HCT116 (cell line): Measurements from ENCODE around the gene CAMK2D. TPM values are rescaled to one million over a fixed set of nuclear protein-coding genes. Genes with fewer than 3 reads are reported as not detected.

Source experiments
- ATAC-seq: fragments of 200-7000 bp; cut with Tn5 transposase; 2 replicates; pipeline ENCODE4 v1.9.1; 2020; ENCODE audit warnings: mild to moderate bottlenecking, moderate library complexity
- BruUV-seq: library from RNA; stranded (reverse); fragments of 400-500 nt; replicated peaks from 2 replicates; lab custom pipeline; 2021; lab: Mats Ljungman, UMichigan
- CTCF ChIA-PET: fragments of 300-600 bp; sonication (Branson Sonifier 250); formaldehyde crosslinking; loops from one replicate; lab custom pipeline; 2021; ENCODE audit warnings: antibody characterized with exemption; lab: Charles Lee
- POLR2A ChIA-PET: fragments of 300-600, 350-600 bp; sonication (Branson Sonifier 250); formaldehyde crosslinking; loops from one replicate; lab custom pipeline; 2021; ENCODE audit warnings: antibody characterized with exemption; lab: Charles Lee
- RAD21 ChIA-PET, 2 experiments: fragments of 300-600 bp; sonication (Branson Sonifier 250); formaldehyde crosslinking; loops; one replicate each; lab custom pipeline; 2023; ENCODE audit warnings: low total read pairs in 2 of 2; ENCODE audit not compliant: uncharacterized antibody in 2 of 2, unreplicated experiment in 2 of 2, low non-redundant PET in 1 of 2; lab: Charles Lee
- DNase-seq: peaks from one replicate; pipeline ENCODE4 v3.0.0-alpha.2; 2010; ENCODE audit warnings: low read depth, low spot score
- H2AFZ ChIP-seq: fragments of 200-600 bp; shearing (Covaris generic), sonication (generic); 2 replicates; pipeline ENCODE4 v1.6.1; 2017; ENCODE audit warnings: low read depth, mixed run types, mixed read lengths, antibody characterized with exemption, low read length; ENCODE audit not compliant: poor library complexity, severe bottlenecking
- H3K27ac ChIP-seq: 2 replicates; pipeline ENCODE4 v1.5.1; 2012; ENCODE audit warnings: low read depth, low read length
- H3K27me3 ChIP-seq: fragments of 200-600 bp; sonication (generic); 2 replicates; pipeline ENCODE4 v1.6.1; 2016; ENCODE audit warnings: mixed run types, low read length, mixed read lengths; ENCODE audit not compliant: insufficient read depth
- H3K36me3 ChIP-seq, 2 experiments: fragments of 200-500 bp in 1 of 2; fragments of 200-600 bp in 1 of 2; sonication (Bioruptor generic) in 1 of 2; sonication (generic) in 1 of 2; 2 replicates each; pipeline versions ENCODE4 v1.5.1 to v1.6.1; 2014 to 2016; ENCODE audit warnings: low read length in 2 of 2, inconsistent platforms in 1 of 2, mixed read lengths in 1 of 2, mixed run types in 1 of 2; ENCODE audit not compliant: insufficient read depth in 2 of 2, control insufficient read depth in 1 of 2
- H3K4me1 ChIP-seq, 2 experiments: fragments of 200-600 bp in 1 of 2; sonication (generic) in 1 of 2; 2 replicates each; pipeline versions ENCODE4 v1.5.1 to v1.6.1; 2012 to 2017; ENCODE audit warnings: low read length in 2 of 2, inconsistent platforms in 1 of 2, mild to moderate bottlenecking in 1 of 2, mixed read lengths in 1 of 2, mixed run types in 1 of 2, moderate library complexity in 1 of 2; ENCODE audit not compliant: insufficient read depth in 2 of 2, control insufficient read depth in 1 of 2
- H3K4me2 ChIP-seq: fragments of 200-600 bp; sonication (generic); 2 replicates; pipeline ENCODE4 v1.6.1; 2017; ENCODE audit warnings: mixed run types, low read length, mixed read lengths
- H3K4me3 ChIP-seq, 2 experiments: fragments of 200-600 bp in 1 of 2; sonication (generic) in 1 of 2; replicated peaks in 1 of 2; 2 replicates each; pipeline ENCODE4 v1.5.1; 2011 to 2016; ENCODE audit warnings: low read length in 2 of 2, control low read depth in 1 of 2, low read depth in 1 of 2, mild to moderate bottlenecking in 1 of 2, mixed read lengths in 1 of 2, mixed run types in 1 of 2
- H3K79me2 ChIP-seq: fragments of 200-600 bp; sonication (generic); 2 replicates; pipeline ENCODE4 v1.6.1; 2017; ENCODE audit warnings: mild to moderate bottlenecking, mixed run types, low read length, moderate library complexity, mixed read lengths; ENCODE audit not compliant: insufficient read depth
- H3K9ac ChIP-seq: fragments of 200-600 bp; sonication (generic); 2 replicates; pipeline ENCODE4 v1.6.1; 2016; ENCODE audit warnings: low read length, mixed read lengths
- H3K9me2 ChIP-seq: fragments of 200-600 bp; sonication (generic), shearing (Covaris generic); 2 replicates; pipeline ENCODE4 v1.6.1; 2017; ENCODE audit warnings: mixed run types, mild to moderate bottlenecking, moderate library complexity; ENCODE audit not compliant: insufficient read depth
- H3K9me3 ChIP-seq, 2 experiments: fragments of 200-500 bp in 1 of 2; fragments of 200-600 bp in 1 of 2; sonication (Bioruptor generic) in 1 of 2; sonication (generic) in 1 of 2; 2 replicates each; pipeline ENCODE4 v1.6.1; 2014 to 2017; ENCODE audit warnings: low read length in 2 of 2, mixed read lengths in 2 of 2, inconsistent platforms in 1 of 2, low read depth in 1 of 2, mild to moderate bottlenecking in 1 of 2, mixed run types in 1 of 2, moderate library complexity in 1 of 2; ENCODE audit not compliant: control insufficient read depth in 1 of 2, insufficient read depth in 1 of 2
- H4K20me1 ChIP-seq: fragments of 200-600 bp; sonication (generic), shearing (Covaris generic); 2 replicates; pipeline ENCODE4 v1.6.1; 2017; ENCODE audit warnings: mixed run types, mild to moderate bottlenecking, moderate library complexity; ENCODE audit not compliant: insufficient read depth
- ATF3 ChIP-seq: IDR thresholded peaks from 2 replicates; pipeline ENCODE4 v1.6.1; 2012
- CEBPB ChIP-seq: IDR thresholded peaks from 2 replicates; pipeline ENCODE4 v1.6.1; 2012; ENCODE audit warnings: low read depth
- EZH2 ChIP-seq: fragments of 200-600 bp; sonication (generic); IDR thresholded peaks from 2 replicates; pipeline ENCODE4 v1.6.1; 2017; ENCODE audit warnings: antibody characterized with exemption, mixed run types
- EZH2phosphoT487 ChIP-seq: fragments of 200-600 bp; IDR thresholded peaks from 2 replicates; pipeline ENCODE4 v1.6.1; 2018; ENCODE audit warnings: antibody characterized with exemption, borderline replicate concordance
- FOSL1 ChIP-seq: IDR thresholded peaks from 2 replicates; pipeline ENCODE4 v1.6.1; 2012; ENCODE audit warnings: low read depth
- JUND ChIP-seq: IDR thresholded peaks from 2 replicates; pipeline ENCODE4 v1.6.1; 2012
- MAX ChIP-seq: IDR thresholded peaks from 2 replicates; pipeline ENCODE4 v1.6.1; 2012
- POLR2A ChIP-seq: IDR thresholded peaks from 2 replicates; pipeline ENCODE4 v1.7.0; 2011; ENCODE audit warnings: borderline replicate concordance; ENCODE audit not compliant: insufficient read depth, insufficient read length; ENCODE audit errors: extremely low read depth
- RAD21 ChIP-seq: IDR thresholded peaks from 2 replicates; pipeline ENCODE4 v1.6.1; 2012; ENCODE audit warnings: low read depth, mild to moderate bottlenecking
- SRF ChIP-seq: IDR thresholded peaks from 2 replicates; pipeline ENCODE4 v1.6.1; 2012; ENCODE audit warnings: low read depth
- TCF7L2 ChIP-seq: IDR thresholded peaks from 2 replicates; pipeline ENCODE4 v1.7.0; 2011; ENCODE audit warnings: borderline replicate concordance, inconsistent platforms; ENCODE audit not compliant: insufficient read depth, insufficient read length; ENCODE audit errors: extremely low read depth
- YY1 ChIP-seq: IDR thresholded peaks from 2 replicates; pipeline ENCODE4 v1.6.1; 2011; ENCODE audit warnings: low read length, low read depth, moderate library complexity, mild to moderate bottlenecking; ENCODE audit not compliant: insufficient replicate concordance; ENCODE audit errors: extremely low read depth
- ZFX ChIP-seq: fragments of 450-650 bp; IDR thresholded peaks from 2 replicates; pipeline ENCODE4 v1.6.1; 2017
- ZNF274 ChIP-seq: fragments of 200-500 bp; sonication (Bioruptor generic); IDR thresholded peaks from 2 replicates; pipeline ENCODE4 v1.6.1; 2014; ENCODE audit warnings: mild to moderate bottlenecking, low read depth, low read length, inconsistent platforms
- intact Hi-C: fragments of 100-400 bp; cut with micrococcal nuclease; formaldehyde crosslinking; loops from 2 replicates; pipeline ENCODE4 v1.10.0; 2022
- total RNA-seq: library from RNA; stranded (reverse); gene quantifications from one replicate; pipeline ENCODE4 v1.2.1, GENCODE V29; 2021; ENCODE audit not compliant: unreplicated experiment
- TF ChIP-seq, protein P1 (sequence below): IDR thresholded peaks from 2 replicates; pipeline ENCODE4 v1.6.1; 2011; ENCODE audit warnings: mild to moderate bottlenecking, low read length, moderate library complexity; ENCODE audit not compliant: insufficient replicate concordance; ENCODE audit errors: extremely low read depth
- TF ChIP-seq, protein P2 (sequence below), 3 experiments: fragments of 200-600 bp in 1 of 3; sonication (generic) in 1 of 3; IDR thresholded peaks in 2 of 3; conservative IDR thresholded peaks in 1 of 3; 2 replicates each; pipeline ENCODE4 v1.5.1; 2012 to 2017; ENCODE audit warnings: low read depth in 2 of 3, low read length in 2 of 3, antibody characterized with exemption in 1 of 3, borderline replicate concordance in 1 of 3, control low read depth in 1 of 3, mild to moderate bottlenecking in 1 of 3, mixed read lengths in 1 of 3, mixed run types in 1 of 3, moderate library complexity in 1 of 3; ENCODE audit not compliant: insufficient read depth in 1 of 3

CAMK2D gene
- total RNA-seq, 1 experiment from 2014 or later: 67.0 TPM

DNA sequence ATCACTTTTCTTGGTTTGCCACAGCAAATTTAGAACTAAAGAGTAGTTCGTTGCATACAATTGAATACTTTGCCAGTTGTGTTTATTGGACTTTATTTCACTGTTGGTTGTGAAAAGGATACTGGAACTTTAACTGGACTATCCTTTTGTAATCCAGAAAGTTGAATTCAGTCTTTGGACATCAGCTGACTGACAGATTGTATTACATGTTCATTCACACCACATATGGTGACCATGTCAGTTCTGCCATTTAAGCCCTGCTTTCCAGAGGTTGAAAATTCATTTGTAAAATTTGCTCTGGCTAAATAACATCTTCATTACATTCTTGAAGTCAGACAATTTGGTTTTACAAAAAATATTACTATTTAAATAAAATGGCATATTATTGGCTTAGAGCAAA lies 251.7 kb downstream of the CAMK2D start:
- POLR2A ChIA-PET: no interaction called here

More for the DNA sequence above, 251.7 kb downstream of the CAMK2D start:
- Histone ChIP-seq H2AFZ (no peak overlapping the region), H4K20me1 (no peaks in the 10 kb centered on the region), H3K4me1 (no peaks in the 10 kb centered on the region), H3K79me2 (no peaks in the 10 kb centered on the region), H3K36me3 (peaks cover 5 to 8% of the 10 kb centered on the region in 2 experiments; a peak in 3 of 4 replicates), H3K27ac (no peak overlapping the region), H3K27me3 (no peaks in the 10 kb centered on the region), H3K4me2 (no peak overlapping the region), H3K4me3 (no peak overlapping the region), H3K9ac (no peak overlapping the region), H3K9me2 (no peaks in the 10 kb centered on the region), H3K9me3 (no peaks in the 10 kb centered on the region)
- TF ChIP-seq EZH2phosphoT487 (no peak), JUND (no peak), FOSL1 (no peak), SRF (no peak), ZNF274 (no peak), YY1 (no peak), RAD21 (no peak), ZFX (no peak), EZH2 (no peak), ATF3 (no peak), TCF7L2 (no peak), MAX (no peak), POLR2A (no peak), CEBPB (no peak)
- TF ChIP-seq, protein P1, sequence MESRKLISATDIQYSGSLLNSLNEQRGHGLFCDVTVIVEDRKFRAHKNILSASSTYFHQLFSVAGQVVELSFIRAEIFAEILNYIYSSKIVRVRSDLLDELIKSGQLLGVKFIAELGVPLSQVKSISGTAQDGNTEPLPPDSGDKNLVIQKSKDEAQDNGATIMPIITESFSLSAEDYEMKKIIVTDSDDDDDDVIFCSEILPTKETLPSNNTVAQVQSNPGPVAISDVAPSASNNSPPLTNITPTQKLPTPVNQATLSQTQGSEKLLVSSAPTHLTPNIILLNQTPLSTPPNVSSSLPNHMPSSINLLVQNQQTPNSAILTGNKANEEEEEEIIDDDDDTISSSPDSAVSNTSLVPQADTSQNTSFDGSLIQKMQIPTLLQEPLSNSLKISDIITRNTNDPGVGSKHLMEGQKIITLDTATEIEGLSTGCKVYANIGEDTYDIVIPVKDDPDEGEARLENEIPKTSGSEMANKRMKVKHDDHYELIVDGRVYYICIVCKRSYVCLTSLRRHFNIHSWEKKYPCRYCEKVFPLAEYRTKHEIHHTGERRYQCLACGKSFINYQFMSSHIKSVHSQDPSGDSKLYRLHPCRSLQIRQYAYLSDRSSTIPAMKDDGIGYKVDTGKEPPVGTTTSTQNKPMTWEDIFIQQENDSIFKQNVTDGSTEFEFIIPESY: no peak
- TF ChIP-seq, protein P2, sequence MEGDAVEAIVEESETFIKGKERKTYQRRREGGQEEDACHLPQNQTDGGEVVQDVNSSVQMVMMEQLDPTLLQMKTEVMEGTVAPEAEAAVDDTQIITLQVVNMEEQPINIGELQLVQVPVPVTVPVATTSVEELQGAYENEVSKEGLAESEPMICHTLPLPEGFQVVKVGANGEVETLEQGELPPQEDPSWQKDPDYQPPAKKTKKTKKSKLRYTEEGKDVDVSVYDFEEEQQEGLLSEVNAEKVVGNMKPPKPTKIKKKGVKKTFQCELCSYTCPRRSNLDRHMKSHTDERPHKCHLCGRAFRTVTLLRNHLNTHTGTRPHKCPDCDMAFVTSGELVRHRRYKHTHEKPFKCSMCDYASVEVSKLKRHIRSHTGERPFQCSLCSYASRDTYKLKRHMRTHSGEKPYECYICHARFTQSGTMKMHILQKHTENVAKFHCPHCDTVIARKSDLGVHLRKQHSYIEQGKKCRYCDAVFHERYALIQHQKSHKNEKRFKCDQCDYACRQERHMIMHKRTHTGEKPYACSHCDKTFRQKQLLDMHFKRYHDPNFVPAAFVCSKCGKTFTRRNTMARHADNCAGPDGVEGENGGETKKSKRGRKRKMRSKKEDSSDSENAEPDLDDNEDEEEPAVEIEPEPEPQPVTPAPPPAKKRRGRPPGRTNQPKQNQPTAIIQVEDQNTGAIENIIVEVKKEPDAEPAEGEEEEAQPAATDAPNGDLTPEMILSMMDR (IDR thresholded peaks at IDR 0.05 in 2 of 3, conservative IDR thresholded peaks at IDR 0.05 in 1 of 3; ENCODE audit: borderline replicate concordance in 1 of 3, insufficient read depth in 1 of 3, low read depth in 2 of 3, low read length in 2 of 3): no peak
- intact Hi-C loops: no loop called here
- BruUV-seq: no TSS peak
- no peak for ATAC-seq
- CTCF ChIA-PET: no interaction called here
- RAD21 ChIA-PET: no interaction called here
- DNase-seq: no peak
